ENCODE results near the gene PTPRD.

The PTPRD gene

DNA sequence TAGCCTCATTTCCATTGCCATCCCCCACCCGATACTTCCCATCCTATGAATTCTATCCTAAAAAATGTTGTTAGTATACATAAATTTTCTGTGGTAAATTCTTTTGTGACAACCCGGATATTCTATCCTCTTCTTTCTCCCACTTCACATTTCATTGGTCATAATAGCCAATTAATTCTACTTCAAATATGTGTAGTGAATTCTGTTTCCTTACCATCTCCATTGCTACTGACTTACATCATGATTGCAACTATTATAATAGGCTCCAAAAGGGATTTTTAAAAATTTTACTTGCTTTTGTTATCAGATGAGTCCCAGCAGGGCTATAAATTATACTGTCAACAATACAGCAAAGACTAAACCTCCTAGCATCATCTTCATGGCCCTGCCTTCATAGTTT is 1326.8 kb downstream of the PTPRD start:
- no peaks in the 10 kb centered on the region for H3K9me3 ChIP-seq (ENCODE audit: control insufficient read depth, insufficient read depth, low read depth, low read length)
- TF ChIP-seq SP7 (tag by site-specific recombination; IDR thresholded peaks at IDR 0.05): no peak
- no peak for TF ChIP-seq ZNF121 (tag by site-specific recombination; IDR thresholded peaks at IDR 0.05)
- no peak for TF ChIP-seq ZBTB48 (tag by site-specific recombination; IDR thresholded peaks at IDR 0.05)
- TF ChIP-seq YY1 (tag by site-specific recombination; IDR thresholded peaks at IDR 0.05): no peak
- TF ChIP-seq ZNF785 (tag by site-specific recombination; IDR thresholded peaks at IDR 0.05): no peak
- TF ChIP-seq GLI2 (tag by site-specific recombination; IDR thresholded peaks at IDR 0.05; ENCODE audit: borderline replicate concordance, low read depth): no peak
- TF ChIP-seq INSM2 (tag by site-specific recombination; IDR thresholded peaks at IDR 0.05): no peak
- TF ChIP-seq, protein P1, sequence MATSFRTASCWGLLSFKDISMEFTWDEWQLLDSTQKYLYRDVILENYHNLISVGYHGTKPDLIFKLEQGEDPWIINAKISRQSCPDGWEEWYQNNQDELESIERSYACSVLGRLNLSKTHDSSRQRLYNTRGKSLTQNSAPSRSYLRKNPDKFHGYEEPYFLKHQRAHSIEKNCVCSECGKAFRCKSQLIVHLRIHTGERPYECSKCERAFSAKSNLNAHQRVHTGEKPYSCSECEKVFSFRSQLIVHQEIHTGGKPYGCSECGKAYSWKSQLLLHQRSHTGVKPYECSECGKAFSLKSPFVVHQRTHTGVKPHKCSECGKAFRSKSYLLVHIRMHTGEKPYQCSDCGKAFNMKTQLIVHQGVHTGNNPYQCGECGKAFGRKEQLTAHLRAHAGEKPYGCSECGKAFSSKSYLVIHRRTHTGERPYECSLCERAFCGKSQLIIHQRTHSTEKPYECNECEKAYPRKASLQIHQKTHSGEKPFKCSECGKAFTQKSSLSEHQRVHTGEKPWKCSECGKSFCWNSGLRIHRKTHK (tag by site-specific recombination; IDR thresholded peaks at IDR 0.05): no peak
- no peak for TF ChIP-seq ZNF24 (tag by site-specific recombination; IDR thresholded peaks at IDR 0.05)
- TF ChIP-seq, protein P2, sequence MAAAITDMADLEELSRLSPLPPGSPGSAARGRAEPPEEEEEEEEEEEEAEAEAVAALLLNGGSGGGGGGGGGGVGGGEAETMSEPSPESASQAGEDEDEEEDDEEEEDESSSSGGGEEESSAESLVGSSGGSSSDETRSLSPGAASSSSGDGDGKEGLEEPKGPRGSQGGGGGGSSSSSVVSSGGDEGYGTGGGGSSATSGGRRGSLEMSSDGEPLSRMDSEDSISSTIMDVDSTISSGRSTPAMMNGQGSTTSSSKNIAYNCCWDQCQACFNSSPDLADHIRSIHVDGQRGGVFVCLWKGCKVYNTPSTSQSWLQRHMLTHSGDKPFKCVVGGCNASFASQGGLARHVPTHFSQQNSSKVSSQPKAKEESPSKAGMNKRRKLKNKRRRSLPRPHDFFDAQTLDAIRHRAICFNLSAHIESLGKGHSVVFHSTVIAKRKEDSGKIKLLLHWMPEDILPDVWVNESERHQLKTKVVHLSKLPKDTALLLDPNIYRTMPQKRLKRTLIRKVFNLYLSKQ (tag by site-specific recombination; IDR thresholded peaks at IDR 0.05; ENCODE audit: borderline replicate concordance): no peak
- no peak for TF ChIP-seq ZNF266 (tag by site-specific recombination; IDR thresholded peaks at IDR 0.05; ENCODE audit: low read depth)
- no peak for TF ChIP-seq ZNF677 (tag by site-specific recombination; IDR thresholded peaks at IDR 0.05)
- TF ChIP-seq, protein P3, sequence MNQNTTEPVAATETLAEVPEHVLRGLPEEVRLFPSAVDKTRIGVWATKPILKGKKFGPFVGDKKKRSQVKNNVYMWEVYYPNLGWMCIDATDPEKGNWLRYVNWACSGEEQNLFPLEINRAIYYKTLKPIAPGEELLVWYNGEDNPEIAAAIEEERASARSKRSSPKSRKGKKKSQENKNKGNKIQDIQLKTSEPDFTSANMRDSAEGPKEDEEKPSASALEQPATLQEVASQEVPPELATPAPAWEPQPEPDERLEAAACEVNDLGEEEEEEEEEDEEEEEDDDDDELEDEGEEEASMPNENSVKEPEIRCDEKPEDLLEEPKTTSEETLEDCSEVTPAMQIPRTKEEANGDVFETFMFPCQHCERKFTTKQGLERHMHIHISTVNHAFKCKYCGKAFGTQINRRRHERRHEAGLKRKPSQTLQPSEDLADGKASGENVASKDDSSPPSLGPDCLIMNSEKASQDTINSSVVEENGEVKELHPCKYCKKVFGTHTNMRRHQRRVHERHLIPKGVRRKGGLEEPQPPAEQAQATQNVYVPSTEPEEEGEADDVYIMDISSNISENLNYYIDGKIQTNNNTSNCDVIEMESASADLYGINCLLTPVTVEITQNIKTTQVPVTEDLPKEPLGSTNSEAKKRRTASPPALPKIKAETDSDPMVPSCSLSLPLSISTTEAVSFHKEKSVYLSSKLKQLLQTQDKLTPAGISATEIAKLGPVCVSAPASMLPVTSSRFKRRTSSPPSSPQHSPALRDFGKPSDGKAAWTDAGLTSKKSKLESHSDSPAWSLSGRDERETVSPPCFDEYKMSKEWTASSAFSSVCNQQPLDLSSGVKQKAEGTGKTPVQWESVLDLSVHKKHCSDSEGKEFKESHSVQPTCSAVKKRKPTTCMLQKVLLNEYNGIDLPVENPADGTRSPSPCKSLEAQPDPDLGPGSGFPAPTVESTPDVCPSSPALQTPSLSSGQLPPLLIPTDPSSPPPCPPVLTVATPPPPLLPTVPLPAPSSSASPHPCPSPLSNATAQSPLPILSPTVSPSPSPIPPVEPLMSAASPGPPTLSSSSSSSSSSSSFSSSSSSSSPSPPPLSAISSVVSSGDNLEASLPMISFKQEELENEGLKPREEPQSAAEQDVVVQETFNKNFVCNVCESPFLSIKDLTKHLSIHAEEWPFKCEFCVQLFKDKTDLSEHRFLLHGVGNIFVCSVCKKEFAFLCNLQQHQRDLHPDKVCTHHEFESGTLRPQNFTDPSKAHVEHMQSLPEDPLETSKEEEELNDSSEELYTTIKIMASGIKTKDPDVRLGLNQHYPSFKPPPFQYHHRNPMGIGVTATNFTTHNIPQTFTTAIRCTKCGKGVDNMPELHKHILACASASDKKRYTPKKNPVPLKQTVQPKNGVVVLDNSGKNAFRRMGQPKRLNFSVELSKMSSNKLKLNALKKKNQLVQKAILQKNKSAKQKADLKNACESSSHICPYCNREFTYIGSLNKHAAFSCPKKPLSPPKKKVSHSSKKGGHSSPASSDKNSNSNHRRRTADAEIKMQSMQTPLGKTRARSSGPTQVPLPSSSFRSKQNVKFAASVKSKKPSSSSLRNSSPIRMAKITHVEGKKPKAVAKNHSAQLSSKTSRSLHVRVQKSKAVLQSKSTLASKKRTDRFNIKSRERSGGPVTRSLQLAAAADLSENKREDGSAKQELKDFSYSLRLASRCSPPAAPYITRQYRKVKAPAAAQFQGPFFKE (tag by site-specific recombination; IDR thresholded peaks at IDR 0.05; ENCODE audit: borderline replicate concordance): no peak
- TF ChIP-seq BCL11B (tag by site-specific recombination; IDR thresholded peaks at IDR 0.05; ENCODE audit: low read depth): no peak
- no peak for TF ChIP-seq ZNF140 (tag by site-specific recombination; IDR thresholded peaks at IDR 0.05)
- no peak for TF ChIP-seq KLF16 (tag by site-specific recombination; IDR thresholded peaks at IDR 0.05)
- TF ChIP-seq MYNN (tag by site-specific recombination; IDR thresholded peaks at IDR 0.05; ENCODE audit: borderline replicate concordance): no peak
- no peak for TF ChIP-seq RBAK (tag by site-specific recombination; IDR thresholded peaks at IDR 0.05)
- TF ChIP-seq ZNF555 (tag by site-specific recombination; conservative IDR thresholded peaks at IDR 0.05): no peak
- no peak overlapping the region for H3K4me3 ChIP-seq (ENCODE audit: low read depth, low read length)
- no peaks in the 10 kb centered on the region for H3K4me1 ChIP-seq (ENCODE audit: control insufficient read depth, insufficient read depth, low read length)
- ChIA-PET POLR2A (no interaction called here), CTCF (no interaction called here)
- H3K36me3 ChIP-seq (ENCODE audit: control insufficient read depth in 2 of 2, insufficient read depth in 1 of 2, low read length in 2 of 2): no peaks in the 10 kb centered on the region
- H3K27ac ChIP-seq (ENCODE audit: extremely low read depth, low read depth, low read length): no peak overlapping the region
